Cardiac atrium fibroblast (primary cell): ENCODE data around the gene DUS4L. TPM values are rescaled to one million over a fixed set of nuclear protein-coding genes. Genes with fewer than 3 reads are reported as not detected.

Experiments used
- total RNA-seq: library from RNA; depleted of rRNA; stranded (reverse); fragments of >200 nt; gene quantifications from 2 replicates; pipeline ENCODE4 v1.2.3, GENCODE V29; 2015

The DUS4L gene
- total RNA-seq: 1.3 and 3.6 TPM in 2 replicates

DNA sequence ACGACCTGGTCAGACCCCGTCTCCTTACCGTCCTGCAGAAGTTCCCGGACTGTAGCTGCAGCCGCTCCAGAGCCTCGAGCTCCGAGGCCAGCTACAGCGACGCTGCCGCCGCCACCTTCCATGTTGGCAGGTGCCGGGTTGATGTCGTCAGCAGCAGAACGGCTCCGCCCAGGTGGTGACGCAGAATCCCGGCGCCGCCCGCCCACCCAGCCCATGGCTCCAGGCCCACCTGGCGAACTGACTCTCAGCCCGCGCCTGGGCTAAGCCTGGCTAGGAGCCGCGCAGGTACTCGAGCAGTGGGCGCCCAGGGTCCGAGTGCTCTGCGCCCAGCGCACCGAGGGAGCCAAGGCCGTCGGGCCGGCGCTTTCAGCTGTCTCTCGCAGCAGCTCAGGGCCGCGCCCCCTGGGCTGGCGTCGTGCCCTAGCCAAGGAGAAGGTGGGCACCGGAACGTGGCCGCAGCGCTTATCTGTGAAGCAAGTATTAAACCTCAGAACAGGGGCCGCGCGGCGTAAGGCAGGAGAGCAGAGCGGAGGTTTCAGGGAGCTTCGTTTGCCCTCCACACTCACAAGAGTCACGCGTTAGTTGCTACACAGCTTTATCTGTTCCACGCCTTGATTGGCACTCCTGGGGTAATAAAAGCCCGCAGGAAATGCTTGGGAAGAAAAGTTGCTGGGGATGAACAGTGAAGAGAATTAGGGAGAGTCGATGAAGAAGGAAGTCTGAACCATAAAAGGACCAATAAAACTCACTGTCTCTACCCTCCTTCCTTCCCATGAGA, at the start of gene DUS4L, which contains the start of gene COG5:
TSS of gene DUS4L (plus strand) at position 197 of the 778 bp plus-strand sequence. CDS start 3,100 bp downstream, outside the sequence.
TSS of gene COG5 (minus strand) at position 146 of the 778 bp plus-strand sequence. CDS start at position 122, 24 bp downstream.

GRCh38 chr7:107579885-107580715, 16.3 kb downstream of the DUS4L start, which contains the start of gene BCAP29:
TSS of gene BCAP29 (plus strand) at chr7:107580246. CDS start at chr7:107580773, 527 bp downstream.

Other genes with a start within 250 kb of the DUS4L start
- gene GPR22, start 93.9 kb upstream of the DUS4L start, total RNA-seq: not detected in 2 replicates
- gene COG5, start 51 bp upstream of the DUS4L start, total RNA-seq: 30.9 and 31.8 TPM in 2 replicates
- gene BCAP29, start 16.3 kb downstream of the DUS4L start, total RNA-seq: 83.9 and 107 TPM in 2 replicates
- gene SLC26A4, start 96.9 kb downstream of the DUS4L start, total RNA-seq: 0.16 and 0.18 TPM in 2 replicates
- 7.4 and 7.9 TPM in 2 replicates for gene CBLL1, start 180.2 kb downstream of the DUS4L start, total RNA-seq
- not detected in 2 replicates for gene SLC26A3, start 239.3 kb downstream of the DUS4L start, total RNA-seq